Neural cell (in vitro differentiated cells): Measurements from ENCODE around the gene KDM2A. TPM values are rescaled to one million over a fixed set of nuclear protein-coding genes. Genes with fewer than 3 reads are reported as not detected.
"Not testable (repeated sequence)": the region's sequence is repeated elsewhere in the genome, so short reads cannot be mapped to it uniquely, and the experiment has no call there.

Experiments
- H2AFZ ChIP-seq: fragments of 200-600, 300-800 bp; sonication (generic), shearing (Covaris generic); 2 replicates; pipeline ENCODE4 v1.6.0; 2014; ENCODE audit warnings: low read depth, mild to moderate bottlenecking, antibody characterized with exemption, low read length, moderate library complexity
- H3F3A ChIP-seq: fragments of 200-600 bp; shearing (Covaris generic); 2 replicates; pipeline ENCODE4 v1.6.1; 2016; ENCODE audit warnings: mild to moderate bottlenecking, moderate library complexity, mixed read lengths, antibody characterized with exemption, low read length; ENCODE audit not compliant: insufficient read depth, poor library complexity, severe bottlenecking
- H3K27ac ChIP-seq: fragments of 200-600, 300-800 bp; sonication (generic), shearing (Covaris generic); 2 replicates; pipeline ENCODE4 v1.5.1; 2014; ENCODE audit warnings: mild to moderate bottlenecking, low read length, moderate library complexity
- H3K27me3 ChIP-seq: fragments of 300-800, 200-600 bp; sonication (generic), shearing (Covaris generic); 2 replicates; pipeline ENCODE4 v1.6.0; 2014; ENCODE audit warnings: mild to moderate bottlenecking, low read depth, low read length, moderate library complexity; ENCODE audit not compliant: insufficient read depth
- H3K36me3 ChIP-seq: fragments of 300-800, 200-600 bp; sonication (generic), shearing (Covaris generic); 2 replicates; pipeline ENCODE4 v1.5.1; 2014; ENCODE audit warnings: mild to moderate bottlenecking, antibody characterized with exemption, low read length, moderate library complexity; ENCODE audit not compliant: insufficient read depth
- H3K4me2 ChIP-seq: fragments of 300-800, 200-600 bp; sonication (generic), shearing (Covaris generic); 2 replicates; pipeline ENCODE4 v1.6.0; 2014; ENCODE audit warnings: mild to moderate bottlenecking, low read length
- H3K4me3 ChIP-seq: fragments of 300-800, 200-600 bp; sonication (generic), shearing (Covaris generic); 2 replicates; pipeline ENCODE4 v1.5.1; 2014; ENCODE audit warnings: mild to moderate bottlenecking, low read length, moderate library complexity
- H3K79me2 ChIP-seq: fragments of 200-600 bp; shearing (Covaris generic); replicated peaks from 2 replicates; pipeline ENCODE4 v1.6.0; 2014; ENCODE audit warnings: mild to moderate bottlenecking, low read length, moderate library complexity; ENCODE audit not compliant: insufficient read depth
- H3K9ac ChIP-seq: fragments of 300-800, 200-600 bp; sonication (generic), shearing (Covaris generic); 2 replicates; pipeline ENCODE4 v1.6.1; 2016; ENCODE audit warnings: mild to moderate bottlenecking, low read length, mixed read lengths
- H3K9me2 ChIP-seq: fragments of 200-600 bp; shearing (Covaris generic); 2 replicates; pipeline ENCODE4 v1.6.1; 2016; ENCODE audit warnings: mild to moderate bottlenecking, low read length, mixed read lengths; ENCODE audit not compliant: insufficient read depth
- H3K9me3 ChIP-seq: fragments of 200-600, 300-800 bp; sonication (generic), shearing (Covaris generic); 2 replicates; pipeline ENCODE4 v1.6.1; 2016; ENCODE audit warnings: mild to moderate bottlenecking, mixed run types, low read length, moderate library complexity, mixed read lengths
- H4K20me1 ChIP-seq: fragments of 200-600 bp; shearing (Covaris generic); 2 replicates; pipeline ENCODE4 v1.6.1; 2016; ENCODE audit warnings: mild to moderate bottlenecking, mixed run types; ENCODE audit not compliant: insufficient read depth
- CTCF ChIP-seq: fragments of 450-650 bp; IDR thresholded peaks from 2 replicates; pipeline ENCODE4 v1.5.1; 2014; ENCODE audit warnings: antibody characterized with exemption, mild to moderate bottlenecking, moderate library complexity; ENCODE audit not compliant: poor library complexity, severe bottlenecking
- EP300 ChIP-seq: fragments of 450-650 bp; conservative IDR thresholded peaks from 2 replicates; pipeline ENCODE4 v1.6.1; 2014; ENCODE audit warnings: antibody characterized with exemption, mild to moderate bottlenecking, moderate library complexity; ENCODE audit not compliant: poor library complexity, severe bottlenecking
- EZH2 ChIP-seq: fragments of 200-600, 300-800 bp; shearing (Covaris generic), sonication (generic); IDR thresholded peaks from 2 replicates; pipeline ENCODE4 v1.6.1; 2014; ENCODE audit warnings: antibody characterized with exemption, low read length, borderline replicate concordance, mild to moderate bottlenecking; ENCODE audit not compliant: insufficient read depth, poor library complexity, severe bottlenecking
- MXI1 ChIP-seq: fragments of 450-650 bp; conservative IDR thresholded peaks from 2 replicates; pipeline ENCODE4 v1.6.1; 2014; ENCODE audit warnings: antibody characterized with exemption, mild to moderate bottlenecking; ENCODE audit not compliant: poor library complexity, severe bottlenecking
- POLR2AphosphoS5 ChIP-seq: IDR thresholded peaks from 2 replicates; pipeline ENCODE4 v1.6.1; 2012
- RAD21 ChIP-seq: fragments of 450-650 bp; conservative IDR thresholded peaks from 2 replicates; pipeline ENCODE4 v1.6.1; 2014; ENCODE audit warnings: antibody characterized with exemption, mild to moderate bottlenecking, moderate library complexity
- REST ChIP-seq: IDR thresholded peaks from 2 replicates; pipeline ENCODE4 v1.6.1; 2012; ENCODE audit warnings: borderline replicate concordance
- SMC3 ChIP-seq: fragments of 450-650 bp; conservative IDR thresholded peaks from 2 replicates; pipeline ENCODE4 v1.6.1; 2014; ENCODE audit warnings: antibody characterized with exemption, mild to moderate bottlenecking, moderate library complexity; ENCODE audit not compliant: poor library complexity
- TAF1 ChIP-seq: IDR thresholded peaks from 2 replicates; pipeline ENCODE4 v1.6.1; 2012; ENCODE audit warnings: low read depth
- polyA plus RNA-seq: library from polyadenylated mRNA; depleted of rRNA; stranded (reverse); fragments of >200 nt; gene quantifications from 2 replicates; pipeline ENCODE4 v1.2.3, GENCODE V29; 2014

KDM2A gene
- polyA plus RNA-seq, 1 donor from 2014 or later = 12.4 TPM

GRCh38 chr11:67204822-67205221, 85.8 kb downstream of the KDM2A start:
- H3K4me2 ChIP-seq = no peak overlapping the region
- H2AFZ ChIP-seq = no peak overlapping the region
- TF ChIP-seq TAF1 (no peak), CTCF (no peak), REST (no peak), POLR2AphosphoS5 (no peak), RAD21 (no peak), EZH2 (no peak), EP300 (no peak), MXI1 (no peak), SMC3 (no peak)
- H3K36me3 ChIP-seq = no peaks in the 10 kb centered on the region
- no peaks in the 10 kb centered on the region for H4K20me1 ChIP-seq
- H3K79me2 ChIP-seq = no peaks in the 10 kb centered on the region
- H3K9me2 ChIP-seq = no peaks in the 10 kb centered on the region
- no peaks in the 10 kb centered on the region for H3K9me3 ChIP-seq
- H3F3A ChIP-seq = no peaks in the 10 kb centered on the region
- no peaks in the 10 kb centered on the region for H3K27me3 ChIP-seq
- no peak overlapping the region for H3K9ac ChIP-seq
- H3K27ac ChIP-seq = no peak overlapping the region
- H3K4me3 ChIP-seq = no peak overlapping the region

GRCh38 chr11:67209222-67209621, 90.2 kb downstream of the KDM2A start:
- H3K36me3 ChIP-seq, H3F3A ChIP-seq, H3K27ac ChIP-seq, H2AFZ ChIP-seq, H3K4me3 ChIP-seq, H3K79me2 ChIP-seq, H3K9me3 ChIP-seq, H4K20me1 ChIP-seq, H3K9ac ChIP-seq, H3K9me2 ChIP-seq, H3K4me2 ChIP-seq, H3K27me3 ChIP-seq: not testable (repeated sequence)

GRCh38 chr11:67211656-67212436, 92.8 kb downstream of the KDM2A start:
- no peaks in the 10 kb centered on the region for H4K20me1 ChIP-seq
- H3K36me3 ChIP-seq = peaks cover 7% of the 10 kb centered on the region
- H2AFZ ChIP-seq = no peak overlapping the region
- no peak overlapping the region for H3K4me2 ChIP-seq
- no peaks in the 10 kb centered on the region for H3K27me3 ChIP-seq
- H3K4me3 ChIP-seq = no peak overlapping the region
- no peaks in the 10 kb centered on the region for H3K79me2 ChIP-seq
- no peak for TF ChIP-seq EZH2
- no peak for TF ChIP-seq EP300
- no peak for TF ChIP-seq POLR2AphosphoS5
- TF ChIP-seq REST = no peak
- no peak for TF ChIP-seq MXI1
- no peak for TF ChIP-seq SMC3
- no peak for TF ChIP-seq RAD21
- no peak for TF ChIP-seq TAF1
- no peak for TF ChIP-seq CTCF
- no peaks in the 10 kb centered on the region for H3K9me3 ChIP-seq
- H3K9me2 ChIP-seq = no peaks in the 10 kb centered on the region
- no peaks in the 10 kb centered on the region for H3F3A ChIP-seq
- no peak overlapping the region for H3K27ac ChIP-seq
- no peak overlapping the region for H3K9ac ChIP-seq
